PC-3 (cell line): Measurements from ENCODE around the gene OR2H1.

Experiments
- CTCF ChIP-seq: fragments of 300-600 bp; sonication (generic); conservative IDR thresholded peaks from 2 replicates; pipeline ENCODE4 v1.5.1; 2017; ENCODE audit warnings: antibody characterized with exemption, low read depth, mild to moderate bottlenecking, low read length
- EZH2 ChIP-seq: fragments of 300-600 bp; sonication (generic); IDR thresholded peaks from one replicate; pipeline ENCODE4 v1.6.1; 2017; ENCODE audit warnings: antibody characterized with exemption, mild to moderate bottlenecking, low read length; ENCODE audit not compliant: unreplicated experiment

DNA sequence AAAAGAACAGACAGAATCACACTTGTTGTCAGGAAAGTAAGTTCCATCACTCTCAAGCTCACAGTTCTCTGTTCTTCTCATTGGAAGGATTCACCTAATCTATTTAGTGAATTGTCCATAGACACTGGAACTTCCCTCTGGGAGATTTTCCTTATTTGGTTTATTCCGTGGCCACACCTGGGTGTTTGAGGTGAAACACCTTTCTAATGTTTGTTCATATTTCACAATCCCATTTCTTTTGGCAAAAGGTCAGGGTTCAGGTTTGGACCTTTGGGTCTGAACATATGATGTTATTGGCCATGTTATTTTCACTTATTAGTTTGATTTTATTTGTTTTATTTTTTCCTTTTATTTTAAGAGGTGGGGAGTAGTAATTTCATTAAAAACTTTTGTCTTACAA, 26.8 kb downstream of the OR2H1 start:
- TF ChIP-seq CTCF (no peak), EZH2 (no peak)
